Large intestine (tissue), 3 donors: ENCODE results near the gene BRD7. TPM values are rescaled to one million over a fixed set of nuclear protein-coding genes. Genes with fewer than 3 reads are reported as not detected.

Experiments used
- DNase-seq, 2 donors: peaks; one replicate each; pipeline versions ENCODE4 v3.0.0 to v3.0.0-alpha.2; 2013
- H3K27ac ChIP-seq: one replicate; pipeline ENCODE4 v1.5.1; 2013; ENCODE audit warnings: low read length
- H3K27me3 ChIP-seq: 2 replicates; pipeline ENCODE4 v1.6.1; 2013; ENCODE audit warnings: low read length; ENCODE audit not compliant: control insufficient read depth, insufficient read depth
- H3K36me3 ChIP-seq: 2 replicates; pipeline ENCODE4 v1.6.1; 2013; ENCODE audit warnings: low read length; ENCODE audit not compliant: control insufficient read depth, insufficient read depth
- H3K4me1 ChIP-seq: one replicate; pipeline ENCODE4 v1.6.1; 2013; ENCODE audit warnings: low read length; ENCODE audit not compliant: control insufficient read depth, insufficient read depth
- H3K4me3 ChIP-seq: one replicate; pipeline ENCODE4 v1.5.1; 2013; ENCODE audit warnings: low read length
- H3K9me3 ChIP-seq: one replicate; pipeline ENCODE4 v1.6.1; 2013; ENCODE audit warnings: mild to moderate bottlenecking, low read depth, low read length, moderate library complexity; ENCODE audit not compliant: control insufficient read depth
- WGBS: methylation state at CpG from one replicate; pipeline ENCODE4 v1.1.5; 2013; ENCODE audit warnings: low lambda C conversion rate; ENCODE audit not compliant: insufficient coverage; 5-methylcytosine and 5-hydroxymethylcytosine counted together
- polyA plus RNA-seq: library from polyadenylated mRNA; unstranded; fragments of 120-200 nt; gene quantifications from one replicate; pipeline ENCODE4 v1.2.1, GENCODE V29; 2013

BRD7 gene
- polyA plus RNA-seq, 1 donor = 69.7 TPM

- no CpG with 5 or more reads among the region's 17 CpGs for WGBS
- no peak overlapping the region for H3K4me3 ChIP-seq
Observed at GRCh38 chr16:50288026-50288425, 80.8 kb downstream of the BRD7 start.

GRCh38 chr16:50286681-50287080 is 82.1 kb downstream of the BRD7 start:
- no peak overlapping the region for H3K4me3 ChIP-seq
- no peaks in the 10 kb centered on the region for H3K27me3 ChIP-seq
- H3K4me1 ChIP-seq = peaks cover 13% of the 10 kb centered on the region
- no peak for DNase-seq
- WGBS = 100% methylated on average over 1 of the region's 3 CpGs
- no peaks in the 10 kb centered on the region for H3K36me3 ChIP-seq
- no peak overlapping the region for H3K27ac ChIP-seq
- peaks cover 4% of the 10 kb centered on the region for H3K9me3 ChIP-seq

More at GRCh38 chr16:50288026-50288425, 80.8 kb downstream of the BRD7 start:
- Histone ChIP-seq H3K9me3 (peaks cover 4% of the 10 kb centered on the region), H3K4me1 (peaks cover 4% of the 10 kb centered on the region), H3K36me3 (no peaks in the 10 kb centered on the region), H3K27me3 (no peaks in the 10 kb centered on the region), H3K27ac (no peak overlapping the region)
- no peak for DNase-seq

DNA sequence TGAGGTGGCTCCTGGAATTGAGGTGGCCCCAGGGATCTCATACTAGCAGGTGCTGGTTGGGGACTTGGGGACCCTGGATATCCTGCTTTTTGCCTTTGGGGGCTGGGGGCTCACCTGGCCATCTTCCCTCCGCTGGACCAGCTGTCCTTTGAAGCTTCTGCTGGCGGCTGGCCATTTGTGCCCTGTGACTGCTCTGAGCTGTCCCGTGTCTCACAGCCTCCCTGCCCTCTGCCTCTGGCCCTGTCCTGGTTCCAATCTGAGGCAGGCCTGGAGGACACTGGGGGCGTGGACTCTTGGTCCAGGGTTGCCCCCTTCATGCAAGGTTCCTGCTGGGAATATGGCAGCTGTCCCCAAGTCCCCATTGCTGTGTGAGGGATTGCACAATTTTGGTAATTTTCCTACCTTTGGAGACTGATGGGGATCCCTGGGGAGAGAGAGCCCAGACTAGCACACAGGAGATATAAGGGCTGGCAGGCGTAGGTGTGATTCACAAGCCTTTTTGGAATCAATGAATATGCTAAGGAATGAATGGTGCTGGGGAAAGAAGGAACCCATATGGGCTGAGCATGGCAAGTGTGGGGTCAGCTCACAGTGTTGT is 83.3 kb downstream of the BRD7 start:
- WGBS = no CpG with 5 or more reads among the region's 5 CpGs
- no peaks in the 10 kb centered on the region for H3K36me3 ChIP-seq
- peaks cover 4% of the 10 kb centered on the region for H3K9me3 ChIP-seq
- H3K4me3 ChIP-seq = no peak overlapping the region
- no peak for DNase-seq
- H3K27ac ChIP-seq = no peak overlapping the region
- H3K27me3 ChIP-seq = no peaks in the 10 kb centered on the region
- H3K4me1 ChIP-seq = peaks cover 13% of the 10 kb centered on the region

DNA sequence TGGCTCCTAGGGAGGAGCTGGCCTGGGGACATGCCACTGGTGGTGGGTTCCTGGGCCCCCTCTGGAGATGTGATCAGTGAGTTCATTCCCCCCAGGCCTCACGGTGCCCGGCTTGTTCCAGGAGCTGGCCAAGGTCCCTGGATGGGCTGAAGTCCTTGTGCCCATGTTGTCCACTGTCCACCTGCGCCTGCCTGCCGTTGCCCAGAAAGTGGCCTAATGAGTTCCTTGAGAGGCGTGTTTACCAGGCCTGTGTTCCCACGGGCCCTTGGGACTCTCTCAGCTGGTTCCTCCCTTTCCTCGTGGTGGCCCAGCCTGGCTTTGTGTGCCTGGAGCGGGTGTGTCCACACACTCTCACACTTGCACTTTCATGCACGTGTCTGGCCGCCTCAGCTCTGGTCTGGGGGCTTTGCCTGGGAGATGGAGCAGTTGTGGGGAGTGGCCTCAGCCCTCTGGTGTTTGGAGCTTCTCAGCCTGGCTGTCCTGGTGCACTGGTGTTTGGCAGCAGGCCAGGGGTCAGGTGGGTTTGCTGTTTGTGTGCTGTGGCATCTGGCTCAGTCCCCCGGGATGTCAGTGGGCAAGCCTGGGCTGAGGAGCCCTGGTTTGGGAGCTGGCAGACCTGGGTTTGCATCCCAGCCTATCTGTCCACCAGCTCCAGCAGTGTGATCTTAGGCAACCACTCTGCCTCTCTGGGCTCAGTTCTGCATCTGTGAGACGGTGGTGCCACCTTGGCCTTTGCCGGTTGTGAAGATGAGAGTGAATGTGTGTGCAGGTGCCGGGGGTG is 84.5 kb downstream of the BRD7 start:
- H3K27ac ChIP-seq = no peak overlapping the region
- H3K36me3 ChIP-seq = no peaks in the 10 kb centered on the region
- no CpG with 5 or more reads among the region's 14 CpGs for WGBS
- H3K4me1 ChIP-seq = peaks cover 13% of the 10 kb centered on the region
- no peaks in the 10 kb centered on the region for H3K27me3 ChIP-seq
- peaks cover 4% of the 10 kb centered on the region for H3K9me3 ChIP-seq
- no peak overlapping the region for H3K4me3 ChIP-seq
- DNase-seq = peak in 1 of 2 donors; percentile 40

GRCh38 chr16:50282955-50283631 is 85.7 kb downstream of the BRD7 start:
- Histone ChIP-seq H3K4me1 (peaks cover 13% of the 10 kb centered on the region), H3K27ac (no peak overlapping the region)
- no CpG with 5 or more reads among the region's 9 CpGs for WGBS

DNA sequence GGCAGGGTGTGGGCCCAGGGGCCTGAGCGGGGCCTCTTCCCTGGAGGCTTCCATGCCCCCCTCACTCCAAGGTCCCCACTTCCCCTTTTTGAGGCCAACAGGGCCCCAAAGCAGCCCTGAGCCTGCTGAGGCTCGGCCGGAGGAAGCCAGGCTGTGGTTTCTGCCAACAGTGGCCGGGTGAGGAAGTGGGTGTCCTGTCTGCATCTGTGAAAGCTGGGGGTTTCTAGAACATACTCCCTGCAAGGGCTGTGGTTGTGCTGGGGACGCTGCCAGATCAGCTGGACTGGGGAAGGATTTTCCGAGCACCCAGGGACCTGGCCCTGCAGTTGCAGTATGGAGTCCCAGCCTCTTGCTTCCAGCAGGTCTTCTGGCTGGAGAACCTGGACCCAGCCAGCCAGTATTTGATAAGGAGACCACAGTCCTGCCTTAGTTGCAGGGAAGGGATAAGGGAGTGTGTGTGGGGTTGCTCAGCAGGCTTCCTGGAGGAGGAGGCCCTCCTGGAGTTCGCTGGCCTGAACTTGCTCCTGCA is 86.7 kb downstream of the BRD7 start:
- Histone ChIP-seq H3K27ac (no peak overlapping the region), H3K27me3 (no peaks in the 10 kb centered on the region), H3K4me3 (no peak overlapping the region), H3K4me1 (peaks cover 13% of the 10 kb centered on the region), H3K9me3 (peaks cover 4% of the 10 kb centered on the region), H3K36me3 (no peaks in the 10 kb centered on the region)
- no CpG with 5 or more reads among the region's 7 CpGs for WGBS
- peak; percentile 26 to 30 for DNase-seq

More at GRCh38 chr16:50282955-50283631, 85.7 kb downstream of the BRD7 start:
- no peaks in the 10 kb centered on the region for H3K27me3 ChIP-seq
- peaks cover 4% of the 10 kb centered on the region for H3K9me3 ChIP-seq
- DNase-seq = peak; percentile 72 to 84
- no peak overlapping the region for H3K4me3 ChIP-seq
- H3K36me3 ChIP-seq = no peaks in the 10 kb centered on the region

- H3K27ac ChIP-seq = no peak overlapping the region
- no CpG with 5 or more reads among the region's 21 CpGs for WGBS
- no peaks in the 10 kb centered on the region for H3K27me3 ChIP-seq
- H3K4me1 ChIP-seq = peaks cover 13% of the 10 kb centered on the region
- H3K36me3 ChIP-seq = no peaks in the 10 kb centered on the region
- DNase-seq = no peak
- H3K9me3 ChIP-seq = peaks cover 3% of the 10 kb centered on the region
- H3K4me3 ChIP-seq = no peak overlapping the region
Observed at GRCh38 chr16:50281391-50282009, 87.3 kb downstream of the BRD7 start.

DNA sequence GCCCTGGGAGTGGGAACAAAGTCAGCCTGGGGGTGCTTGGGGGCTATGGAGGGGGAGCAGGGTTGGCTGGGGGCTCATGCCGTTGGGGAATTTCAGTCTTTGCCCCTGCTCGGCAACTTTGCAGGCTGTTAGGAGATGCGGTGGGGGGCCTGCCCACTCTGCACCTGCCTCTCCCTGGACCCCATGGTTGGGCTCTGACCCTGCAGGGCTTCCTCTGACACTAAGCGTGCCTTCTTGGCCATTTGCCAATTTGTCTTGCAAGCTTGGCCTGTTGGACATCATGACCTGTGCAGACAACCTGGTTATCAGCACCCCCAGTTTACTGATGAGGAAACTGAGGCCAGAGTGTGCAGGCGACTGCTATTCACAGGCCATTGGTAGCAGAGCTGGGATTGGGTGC is 87.9 kb downstream of the BRD7 start:
- no peak overlapping the region for H3K4me3 ChIP-seq

GRCh38 chr16:50279504-50279865 is 89.3 kb downstream of the BRD7 start:
- Histone ChIP-seq H3K9me3 (no peaks in the 10 kb centered on the region), H3K4me1 (peaks cover 13% of the 10 kb centered on the region), H3K27me3 (no peaks in the 10 kb centered on the region), H3K4me3 (no peak overlapping the region), H3K27ac (no peak overlapping the region), H3K36me3 (no peaks in the 10 kb centered on the region)
- 100% methylated on average over 1 of the region's 2 CpGs for WGBS
- DNase-seq = no peak

More for the DNA sequence above, 87.9 kb downstream of the BRD7 start:
- Histone ChIP-seq H3K27me3 (no peaks in the 10 kb centered on the region), H3K4me1 (peaks cover 13% of the 10 kb centered on the region), H3K27ac (no peak overlapping the region), H3K36me3 (no peaks in the 10 kb centered on the region), H3K9me3 (no peaks in the 10 kb centered on the region)
- no peak for DNase-seq
- no CpG with 5 or more reads among the region's 5 CpGs for WGBS

- Histone ChIP-seq H3K27ac (no peak overlapping the region), H3K4me3 (no peak overlapping the region), H3K27me3 (no peaks in the 10 kb centered on the region), H3K4me1 (peaks cover 9% of the 10 kb centered on the region), H3K9me3 (no peaks in the 10 kb centered on the region), H3K36me3 (no peaks in the 10 kb centered on the region)
- 100% methylated on average over 2 of the region's 3 CpGs for WGBS
- DNase-seq = no peak
Observed at GRCh38 chr16:50278251-50278650, 90.5 kb downstream of the BRD7 start.
